H1 (cell line): ENCODE results near the gene TCEA2. TPM values are rescaled to one million over a fixed set of nuclear protein-coding genes. Genes with fewer than 3 reads are reported as not detected.

ENCODE experiments used
- CTCF ChIA-PET: fragments of 300-600 bp; sonication (Branson Sonifier 250); formaldehyde crosslinking; loops from one replicate; lab custom pipeline; 2021; ENCODE audit not compliant: partially characterized antibody; lab: Charles Lee
- POLR2A ChIA-PET: fragments of 300-600 bp; sonication (Branson Sonifier 250); formaldehyde crosslinking; loops from one replicate; lab custom pipeline; 2021; ENCODE audit warnings: inconsistent platforms; ENCODE audit not compliant: partially characterized antibody; lab: Charles Lee
- DNase-seq, 2 experiments: peaks; one replicate each; pipeline versions ENCODE4 v3.0.0 to v3.0.0-alpha.2; 2010 to 2022; ENCODE audit warnings: low spot score in 2 of 2, low read depth in 1 of 2, mixed read lengths in 1 of 2
- FAIRE-seq: peaks from 2 replicates; lab custom pipeline; 2011; peaks lifted over from hg19 to GRCh38; lab: Jason Lieb, UNC
- H2AFZ ChIP-seq: 2 replicates; pipeline ENCODE4 v1.8.1; 2012; ENCODE audit warnings: low read length, inconsistent platforms
- H2AK5ac ChIP-seq: 2 replicates; pipeline ENCODE4 v1.6.1; 2013; ENCODE audit warnings: low read depth, low read length
- H2BK120ac ChIP-seq: replicated peaks from 2 replicates; pipeline ENCODE3; 2013; ENCODE audit warnings: low read depth, low read length, inconsistent platforms
- H2BK12ac ChIP-seq: 2 replicates; pipeline ENCODE4 v1.6.1; 2013; ENCODE audit warnings: low read depth, low read length
- H2BK15ac ChIP-seq: 2 replicates; pipeline ENCODE4 v1.6.1; 2013; ENCODE audit warnings: low read length
- H2BK20ac ChIP-seq: 2 replicates; pipeline ENCODE4 v1.6.1; 2013; ENCODE audit warnings: low read length
- H2BK5ac ChIP-seq: 2 replicates; pipeline ENCODE4 v1.6.1; 2013; ENCODE audit warnings: low read depth, low read length
- H3K14ac ChIP-seq: 2 replicates; pipeline ENCODE4 v1.6.1; 2013; ENCODE audit warnings: inconsistent platforms; ENCODE audit not compliant: insufficient read length
- H3K18ac ChIP-seq: 2 replicates; pipeline ENCODE4 v1.6.1; 2013; ENCODE audit warnings: low read length; ENCODE audit errors: extremely low read depth
- H3K23ac ChIP-seq: 2 replicates; pipeline ENCODE4 v1.6.1; 2013; ENCODE audit warnings: inconsistent platforms; ENCODE audit not compliant: insufficient read length
- H3K23me2 ChIP-seq: 2 replicates; pipeline ENCODE4 v1.6.1; 2013; ENCODE audit warnings: low read depth, low read length
- H3K27ac ChIP-seq: 2 replicates; pipeline ENCODE4 v1.6.1; 2011; ENCODE audit warnings: low read depth, low read length, inconsistent platforms
- H3K27me3 ChIP-seq, 4 experiments: replicated peaks in 1 of 4; 1 replicate in 1 of 4; 2 replicates in 3 of 4; pipeline versions ENCODE4 v1.6.1 to v1.8.1; 2011 to 2013; ENCODE audit warnings: low read length in 3 of 4, mild to moderate bottlenecking in 3 of 4, inconsistent platforms in 2 of 4, mixed read lengths in 2 of 4, moderate library complexity in 1 of 4; ENCODE audit not compliant: control insufficient read depth in 3 of 4, insufficient read depth in 3 of 4; ENCODE audit errors: extremely low read depth in 1 of 4
- H3K36me3 ChIP-seq, 4 experiments: 2 replicates each; pipeline versions ENCODE4 v1.6.1 to v1.8.1; 2011 to 2013; ENCODE audit warnings: mild to moderate bottlenecking in 4 of 4, low read length in 3 of 4, moderate library complexity in 2 of 4, control low read depth in 1 of 4, inconsistent platforms in 1 of 4; ENCODE audit not compliant: insufficient read depth in 4 of 4, control insufficient read depth in 2 of 4
- H3K4ac ChIP-seq: replicated peaks from 2 replicates; pipeline ENCODE3; 2013; ENCODE audit warnings: low read length, low read depth, mixed read lengths, inconsistent platforms; ENCODE audit not compliant: insufficient read length
- H3K4me1 ChIP-seq, 4 experiments: replicated peaks in 1 of 4; 1 replicate in 1 of 4; 2 replicates in 3 of 4; pipeline versions ENCODE4 v1.6.1 to v1.8.1; 2011 to 2013; ENCODE audit warnings: low read length in 3 of 4, inconsistent platforms in 2 of 4, mixed read lengths in 1 of 4; ENCODE audit not compliant: insufficient read depth in 4 of 4, control insufficient read depth in 3 of 4
- H3K4me2 ChIP-seq, 2 experiments: 2 replicates each; pipeline versions ENCODE4 v1.6.1 to v1.8.1; 2011 to 2013; ENCODE audit warnings: low read depth in 2 of 2, low read length in 2 of 2, control low read depth in 1 of 2, inconsistent platforms in 1 of 2, mild to moderate bottlenecking in 1 of 2; ENCODE audit not compliant: insufficient read depth in 1 of 2
- H3K4me3 ChIP-seq, 4 experiments: fragments of 200-600, 300-600 bp in 1 of 4; sonication (generic), shearing (Covaris generic), sonication (Bioruptor Twin) in 1 of 4; 2 replicates each; pipeline versions ENCODE4 v1.5.1 to v1.8.1; 2011 to 2016; ENCODE audit warnings: low read length in 4 of 4, low read depth in 3 of 4, control low read depth in 2 of 4, inconsistent platforms in 2 of 4, mild to moderate bottlenecking in 2 of 4, mixed read lengths in 1 of 4, moderate library complexity in 1 of 4; ENCODE audit not compliant: insufficient read depth in 2 of 4; ENCODE audit errors: extremely low read depth in 1 of 4
- H3K56ac ChIP-seq: replicated peaks from 2 replicates; pipeline ENCODE3; 2013; ENCODE audit warnings: low read depth, mild to moderate bottlenecking, mixed read lengths, low read length, inconsistent platforms; ENCODE audit not compliant: insufficient read length
- H3K79me1 ChIP-seq: 2 replicates; pipeline ENCODE4 v1.6.1; 2013; ENCODE audit warnings: low read depth, low read length, control low read depth
- H3K79me2 ChIP-seq, 2 experiments: 2 replicates each; pipeline versions ENCODE4 v1.6.1 to v1.8.1; 2012 to 2013; ENCODE audit warnings: low read length in 2 of 2, mild to moderate bottlenecking in 2 of 2, inconsistent platforms in 1 of 2; ENCODE audit not compliant: insufficient read depth in 2 of 2, control insufficient read depth in 1 of 2
- H3K9ac ChIP-seq, 4 experiments: replicated peaks in 1 of 4; 1 replicate in 1 of 4; 2 replicates in 3 of 4; pipeline versions ENCODE4 v1.6.1 to v1.8.1; 2011 to 2013; ENCODE audit warnings: low read depth in 3 of 4, low read length in 3 of 4, control low read depth in 2 of 4, mild to moderate bottlenecking in 2 of 4, moderate library complexity in 2 of 4, inconsistent platforms in 1 of 4; ENCODE audit errors: extremely low read depth in 1 of 4
- H3K9me3 ChIP-seq, 2 experiments: 2 replicates each; pipeline versions ENCODE4 v1.6.1 to v1.8.1; 2012 to 2013; ENCODE audit warnings: mild to moderate bottlenecking in 2 of 2, moderate library complexity in 2 of 2, control low read depth in 1 of 2, inconsistent platforms in 1 of 2, low read depth in 1 of 2, low read length in 1 of 2, mixed read lengths in 1 of 2; ENCODE audit not compliant: insufficient read depth in 2 of 2
- H4K20me1 ChIP-seq, 2 experiments: replicated peaks in 1 of 2; 2 replicates each; pipeline versions ENCODE3 to v1.8.1; 2011 to 2013; ENCODE audit warnings: inconsistent platforms in 2 of 2, low read length in 2 of 2, mild to moderate bottlenecking in 1 of 2; ENCODE audit not compliant: insufficient read depth in 2 of 2, control insufficient read depth in 1 of 2
- H4K5ac ChIP-seq: 2 replicates; pipeline ENCODE4 v1.6.1; 2013; ENCODE audit warnings: low read length, low read depth, mixed read lengths, inconsistent platforms; ENCODE audit not compliant: insufficient read length
- H4K8ac ChIP-seq: 2 replicates; pipeline ENCODE4 v1.8.0; 2013; ENCODE audit warnings: mild to moderate bottlenecking, moderate library complexity, low read length, inconsistent platforms; ENCODE audit not compliant: insufficient read depth; ENCODE audit errors: extremely low read depth
- H4K91ac ChIP-seq: replicated peaks from 2 replicates; pipeline ENCODE3; 2013; ENCODE audit warnings: low read length, mixed read lengths, inconsistent platforms; ENCODE audit not compliant: insufficient read length
- ATF2 ChIP-seq: IDR thresholded peaks from 2 replicates; pipeline ENCODE4 v1.6.1; 2012; ENCODE audit warnings: low read length, inconsistent platforms
- BRCA1 ChIP-seq: IDR thresholded peaks from 2 replicates; pipeline ENCODE4 v1.6.1; 2012; ENCODE audit warnings: low read depth, low read length, improper control_type of control experiment
- CTCF ChIP-seq, 3 experiments: IDR thresholded peaks; 1 replicate in 2 of 3; 2 replicates in 1 of 3; pipeline versions ENCODE4 v1.5.1 to v1.6.1; 2011; ENCODE audit warnings: low read length in 3 of 3, mild to moderate bottlenecking in 3 of 3, inconsistent platforms in 2 of 3, low read depth in 1 of 3, moderate library complexity in 1 of 3; ENCODE audit not compliant: insufficient read depth in 1 of 3; ENCODE audit errors: control extremely low read depth in 1 of 3
- GTF2F1 ChIP-seq: IDR thresholded peaks from 2 replicates; pipeline ENCODE4 v1.6.1; 2012; ENCODE audit warnings: low read depth, low read length, improper control_type of control experiment, borderline replicate concordance
- JUND ChIP-seq: IDR thresholded peaks from 2 replicates; pipeline ENCODE4 v1.6.1; 2011; ENCODE audit warnings: mild to moderate bottlenecking, improper control_type of control experiment, low read length
- MAFK ChIP-seq: IDR thresholded peaks from 2 replicates; pipeline ENCODE4 v1.6.1; 2012; ENCODE audit warnings: low read depth, mild to moderate bottlenecking, improper control_type of control experiment, low read length
- SUZ12 ChIP-seq: fragments of 200-600 bp; sonication (generic); IDR thresholded peaks from 2 replicates; pipeline ENCODE4 v1.6.1; 2012; ENCODE audit warnings: mild to moderate bottlenecking, inconsistent platforms, low read length, moderate library complexity, mixed read lengths
- WGBS, 2 experiments: shearing (Covaris generic) in 1 of 2; methylation state at CpG; one replicate each; pipeline versions ENCODE4 v1.1.6 to v1.1.7; 2013 to 2015; ENCODE audit warnings: low lambda C conversion rate in 2 of 2, mixed read lengths in 2 of 2, inconsistent platforms in 1 of 2, low coverage in 1 of 2, missing lambda C conversion rate in 1 of 2; ENCODE audit not compliant: insufficient replicate concordance in 2 of 2, insufficient coverage in 1 of 2, insufficient read length in 1 of 2; ENCODE audit errors: extremely low coverage in 1 of 2, missing lambda C conversion rate in 1 of 2; 5-methylcytosine and 5-hydroxymethylcytosine counted together
- polyA plus RNA-seq, 7 experiments: library from polyadenylated mRNA; depleted of rRNA in 3 of 7; stranded (reverse) in 5 of 7; unstranded in 2 of 7; fragments of >200 nt in 5 of 7; fragments of 200-250 nt in 2 of 7; gene quantifications; 1 replicate in 5 of 7; 2 replicates in 1 of 7; 4 replicates in 1 of 7; pipeline versions ENCODE4 v1.2.1 to v1.2.3, GENCODE V29; 2011 to 2013; ENCODE audit warnings: missing spikeins in 2 of 7, mixed read lengths in 2 of 7
- total RNA-seq: library from RNA; stranded (reverse); fragmentation: NEBNext Ultra II Directional; extraction: Animal tissue kit (Norgen Biotek cat#: 25700); gene quantifications from 2 replicates; pipeline ENCODE4 v1.2.1, GENCODE V29; 2021

Gene TCEA2
- total and polyA plus RNA-seq, 2 of the 8 experiments (the other 6 are each of a cell fraction or from before 2014, with no cell fraction given), result 41.4 to 42.3 TPM

GRCh38 chr20:64029293-64030117 is 33.5 kb upstream of the TCEA2 start:
- Histone ChIP-seq H3K27ac (no peak overlapping the region), H4K91ac (no peak overlapping the region), H4K20me1 (peaks cover 0 to 6% of the 10 kb centered on the region in 2 experiments), H3K9me3 (no peaks in the 10 kb centered on the region), H2BK5ac (no peak overlapping the region), H3K4ac (no peak overlapping the region), H3K23ac (no peak overlapping the region), H3K56ac (no peak overlapping the region), H3K27me3 (no peaks in the 10 kb centered on the region), H2BK20ac (no peak overlapping the region), H3K79me2 (no peaks in the 10 kb centered on the region), H3K36me3 (peaks cover 21 to 58% (median 44%) of the 10 kb centered on the region in 4 experiments), H3K23me2 (no peaks in the 10 kb centered on the region), H2BK12ac (no peak overlapping the region), H3K4me3 (no peak overlapping the region), H4K5ac (no peak overlapping the region), H3K9ac (no peak overlapping the region), H3K79me1 (peaks cover 2% of the 10 kb centered on the region; the same call in 1 of the 2 replicates), H2BK15ac (no peak overlapping the region), H4K8ac (no peak overlapping the region), H2AFZ (no peak overlapping the region), H3K14ac (no peak overlapping the region), H2BK120ac (no peak overlapping the region), H3K18ac (no peak overlapping the region), H3K4me1 (no peaks in the 10 kb centered on the region), H2AK5ac (no peak overlapping the region), H3K4me2 (no peak overlapping the region)
- no peak for FAIRE-seq
- DNase-seq, result no peak
- POLR2A ChIA-PET, result no interaction called here
- CTCF ChIA-PET, result interaction anchor here (0.9 to 2.1 kb wide), 3 partner anchors 12 to 91 kb away, joined by 3 to 5 read pairs (median 4); no protein-coding TSS in a partner anchor
- WGBS, 2 experiments, result 91% methylated on average over 32 of the region's 38 CpGs; no CpG with 5 or more reads in 1 of the 2 experiments
- TF ChIP-seq SUZ12, result no peak
- TF ChIP-seq CTCF (IDR thresholded peaks at IDR 0.05; ENCODE audit: control extremely low read depth in 1 of 3, insufficient read depth in 1 of 3, low read depth in 1 of 3, low read length in 3 of 3), result no peak
- no peak for TF ChIP-seq ATF2
- no peak for TF ChIP-seq JUND
- no peak for TF ChIP-seq MAFK
- TF ChIP-seq BRCA1, result no peak
- TF ChIP-seq GTF2F1, result no peak
